HepG2 (cell line): ENCODE data around the gene COMT. TPM values are rescaled to one million over a fixed set of nuclear protein-coding genes. Genes with fewer than 3 reads are reported as not detected.

Experiments used
- ATAC-seq: fragments of 200-7000 bp; cut with Tn5 transposase; 3 replicates; pipeline ENCODE4 v1.9.1; 2020; ENCODE audit warnings: mild to moderate bottlenecking, moderate library complexity
- BruUV-seq: library from RNA; stranded (reverse); fragments of 400-500 nt; replicated peaks from 2 replicates; lab custom pipeline; 2021; lab: Mats Ljungman, UMichigan
- CTCF ChIA-PET: fragments of 300-600 bp; formaldehyde crosslinking; extraction: SDS; loops from one replicate; lab custom pipeline; 2021; ENCODE audit warnings: low total read pairs, inconsistent platforms, low intra/inter-chr PET ratio; lab: Yijun Ruan, JAX
- POLR2A ChIA-PET: fragments of 350-600 bp; sonication (Branson Sonifier 250); formaldehyde crosslinking; loops from one replicate; lab custom pipeline; 2020; ENCODE audit warnings: antibody characterized with exemption, inconsistent platforms; lab: Yijun Ruan, JAX
- DNase-seq: peaks from one replicate; pipeline ENCODE4 v3.0.0-alpha.2; 2015; ENCODE audit warnings: low spot score
- FAIRE-seq: peaks from 3 replicates; lab custom pipeline; 2011; peaks lifted over from hg19 to GRCh38; lab: Jason Lieb, UNC
- H2AFZ ChIP-seq: one replicate; pipeline ENCODE4 v1.6.1; 2011; ENCODE audit warnings: low read length, inconsistent platforms
- H3K27ac ChIP-seq: fragments of 300-600 bp; 3 replicates; pipeline ENCODE4 v1.8.0; 2011; ENCODE audit warnings: mixed run types, mild to moderate bottlenecking, mixed read lengths, low read length, inconsistent platforms; ENCODE audit not compliant: insufficient read depth; ENCODE audit errors: extremely low read length
- H3K27me3 ChIP-seq, 2 experiments: fragments of 200-600 bp in 1 of 2; 2 replicates in 1 of 2; 3 replicates in 1 of 2; pipeline versions ENCODE4 v1.6.0 to v1.8.0; 2011; ENCODE audit warnings: low read length in 2 of 2, mild to moderate bottlenecking in 2 of 2, moderate library complexity in 2 of 2, inconsistent platforms in 1 of 2; ENCODE audit not compliant: insufficient read depth in 2 of 2, control insufficient read depth in 1 of 2
- H3K36me3 ChIP-seq, 2 experiments: fragments of 200-600 bp in 1 of 2; replicated peaks in 1 of 2; 2 replicates in 1 of 2; 3 replicates in 1 of 2; pipeline versions ENCODE4 v1.5.1 to v1.8.0; 2011; ENCODE audit warnings: low read length in 2 of 2, inconsistent platforms in 1 of 2; ENCODE audit not compliant: insufficient read depth in 2 of 2, control insufficient read depth in 1 of 2
- H3K4me1 ChIP-seq: 2 replicates; pipeline ENCODE4 v1.5.1; 2012; ENCODE audit warnings: low read length, inconsistent platforms; ENCODE audit not compliant: insufficient read depth
- H3K4me2 ChIP-seq: 2 replicates; pipeline ENCODE4 v1.6.0; 2011; ENCODE audit warnings: low read depth, low read length, inconsistent platforms
- H3K4me3 ChIP-seq, 3 experiments: fragments of 200-600 bp in 1 of 3; sonication (generic), shearing (Covaris generic) in 1 of 3; replicated peaks in 1 of 3; 2 replicates each; pipeline ENCODE4 v1.5.1; 2011 to 2016; ENCODE audit warnings: low read length in 3 of 3, inconsistent platforms in 2 of 3, low read depth in 2 of 3, mild to moderate bottlenecking in 2 of 3, control low read depth in 1 of 3, mixed read lengths in 1 of 3; ENCODE audit not compliant: insufficient read depth in 1 of 3
- H3K79me2 ChIP-seq: one replicate; pipeline ENCODE4 v1.6.1; 2011; ENCODE audit warnings: low read length, inconsistent platforms; ENCODE audit not compliant: insufficient read depth
- H3K9ac ChIP-seq: 2 replicates; pipeline ENCODE4 v1.6.0; 2011; ENCODE audit warnings: mild to moderate bottlenecking, low read depth, low read length, inconsistent platforms; ENCODE audit not compliant: insufficient read depth
- H3K9me3 ChIP-seq: 2 replicates; pipeline ENCODE4 v1.5.1; 2012; ENCODE audit warnings: mild to moderate bottlenecking, low read length
- H4K20me1 ChIP-seq: 2 replicates; pipeline ENCODE4 v1.6.0; 2011; ENCODE audit warnings: inconsistent platforms, mild to moderate bottlenecking, low read length, moderate library complexity; ENCODE audit not compliant: insufficient read depth
- LBX2 ChIP-seq: sonication (generic); formaldehyde crosslinking; IDR thresholded peaks from 2 replicates; pipeline ENCODE4 v1.5.0; 2020; ENCODE audit warnings: missing genetic modification reagents, mild to moderate bottlenecking, borderline replicate concordance
- RFX5 ChIP-seq: IDR thresholded peaks from 2 replicates; pipeline ENCODE4 v1.6.1; 2011; ENCODE audit warnings: low read depth, low read length, improper control_type of control experiment
- TFDP2 ChIP-seq: sonication (generic); formaldehyde crosslinking; IDR thresholded peaks from 2 replicates; pipeline ENCODE4 v1.4.0; 2020; ENCODE audit warnings: missing genetic modification reagents
- ZFP41 ChIP-seq: sonication (generic); formaldehyde crosslinking; IDR thresholded peaks from 2 replicates; pipeline ENCODE4 v1.4.0; 2020; ENCODE audit warnings: mild to moderate bottlenecking, missing genetic modification reagents, borderline replicate concordance
- ZFX ChIP-seq: sonication (generic); formaldehyde crosslinking; IDR thresholded peaks from 2 replicates; pipeline ENCODE4 v1.4.0; 2020; ENCODE audit warnings: mild to moderate bottlenecking, low read depth, missing genetic modification reagents, moderate library complexity
- ZNF672 ChIP-seq: sonication (generic); formaldehyde crosslinking; IDR thresholded peaks from 2 replicates; pipeline ENCODE4 v1.8.1; 2022; ENCODE audit warnings: missing genetic modification reagents
- WGBS: methylation state at CpG from one replicate; pipeline ENCODE4 v1.1.6; 2017; ENCODE audit warnings: low lambda C conversion rate; 5-methylcytosine and 5-hydroxymethylcytosine counted together
- in situ Hi-C: cut with HindIII; loops from 2 replicates; pipeline ENCODE4 v1.10.0; 2017; ENCODE audit warnings: low pct_unique_long_range_greater_than_20kb; ENCODE audit not compliant: extremely low pct_ligation_motif_present
- intact Hi-C: fragments of 100-400 bp; cut with micrococcal nuclease; formaldehyde crosslinking; loops from one replicate; pipeline ENCODE4 v1.10.0; 2022; ENCODE audit not compliant: unreplicated experiment
- polyA plus RNA-seq, 8 experiments: library from polyadenylated mRNA; depleted of rRNA in 3 of 8; stranded (reverse) in 7 of 8; unstranded in 1 of 8; fragments of >200 nt; fragmentation: Illumina TruSeq in 4 of 8; extraction: Trizol in 4 of 8; gene quantifications; 2 replicates each; pipeline versions ENCODE4 v1.2.1 to v1.2.3, GENCODE V29; 2011 to 2016; ENCODE audit warnings: low read depth in 4 of 8, missing spikeins in 1 of 8, mixed read lengths in 1 of 8; ENCODE audit not compliant: insufficient read depth in 1 of 8
- total RNA-seq, 5 experiments: library from RNA; depleted of rRNA; stranded (reverse); fragments of >200 nt; fragmentation: Illumina TruSeq; extraction: Trizol; gene quantifications; 2 replicates each; pipeline ENCODE4 v1.2.3, GENCODE V29; 2016; ENCODE audit warnings: low read depth in 1 of 5

The COMT gene
- total and polyA plus RNA-seq, 2 of the 13 experiments (the other 11 are each of a cell fraction or from before 2014, with no cell fraction given) = 156 to 162 TPM

- H3K27me3 ChIP-seq = no peaks in the 10 kb centered on the region
Measured at GRCh38 chr22:19895160-19895849, 46.3 kb upstream of the COMT start.

More at GRCh38 chr22:19895160-19895849, 46.3 kb upstream of the COMT start:
- FAIRE-seq (no peak), DNase-seq (no peak), ATAC-seq (no peak)
- no peak overlapping the region for H3K4me2 ChIP-seq
- H3K27ac ChIP-seq = no peak overlapping the region
- H3K79me2 ChIP-seq = no peaks in the 10 kb centered on the region
- WGBS = 87% methylated on average over 9 of the region's 23 CpGs
- CTCF ChIA-PET = no interaction called here
- peaks cover 61% of the 10 kb centered on the region for H3K4me1 ChIP-seq
- TF ChIP-seq RFX5 (no peak), TFDP2 (CRISPR knock-in tag) (no peak), LBX2 (no peak), ZFP41 (CRISPR knock-in tag) (no peak), ZNF672 (CRISPR knock-in tag) (no peak), ZFX (no peak)
- POLR2A ChIA-PET = no interaction called here
- intact Hi-C loops = no loop called here
- in situ Hi-C loops = no loop called here
- no peaks in the 10 kb centered on the region for H4K20me1 ChIP-seq
- no peaks in the 10 kb centered on the region for H3K9me3 ChIP-seq
- no peak overlapping the region for H3K9ac ChIP-seq
- BruUV-seq = no TSS peak
- no peak overlapping the region for H2AFZ ChIP-seq
- no peak overlapping the region for H3K4me3 ChIP-seq
- peaks cover 5 to 15% of the 10 kb centered on the region in 2 experiments; a peak in 3 of 5 replicates for H3K36me3 ChIP-seq
